Measurements from ENCODE around the gene ALDH1A1. TPM values are rescaled to one million over a fixed set of nuclear protein-coding genes. Genes with fewer than 3 reads are reported as not detected.

ALDH1A1 gene
- total RNA-seq, 4 donors from 2014 or later: 66.4 to 97.5 (median 82.3) TPM

- intact Hi-C loops (cut with DNase I): no loop called here
- H3K27ac ChIP-seq (replicated peaks in 1 of 4): peak overlapping the region in 3 of 4 donors; percentile 33 to 67 (median 40)
- no peaks in the 10 kb centered on the region for H3K9me3 ChIP-seq
- DNase-seq (ENCODE audit: extremely low spot score): no peak
- WGBS: 49% methylated on average over 4 of the region's 4 CpGs
- H3K27me3 ChIP-seq: no peaks in the 10 kb centered on the region
- peaks cover 0 to 33% (median 26%) of the 10 kb centered on the region in 4 donors for H3K4me1 ChIP-seq
- H3K4me3 ChIP-seq: no peak overlapping the region
- H3K36me3 ChIP-seq: no peaks in the 10 kb centered on the region
- TF ChIP-seq EP300 (IDR thresholded peaks at IDR 0.05) (no peak), CTCF (IDR thresholded peaks at IDR 0.05) (no peak), POLR2AphosphoS5 (IDR thresholded peaks at IDR 0.05) (no peak), POLR2A (IDR thresholded peaks at IDR 0.05; ENCODE audit: low read depth) (no peak)
Observed at GRCh38 chr9:72898784-72899733, 53.8 kb downstream of the ALDH1A1 start.

DNA sequence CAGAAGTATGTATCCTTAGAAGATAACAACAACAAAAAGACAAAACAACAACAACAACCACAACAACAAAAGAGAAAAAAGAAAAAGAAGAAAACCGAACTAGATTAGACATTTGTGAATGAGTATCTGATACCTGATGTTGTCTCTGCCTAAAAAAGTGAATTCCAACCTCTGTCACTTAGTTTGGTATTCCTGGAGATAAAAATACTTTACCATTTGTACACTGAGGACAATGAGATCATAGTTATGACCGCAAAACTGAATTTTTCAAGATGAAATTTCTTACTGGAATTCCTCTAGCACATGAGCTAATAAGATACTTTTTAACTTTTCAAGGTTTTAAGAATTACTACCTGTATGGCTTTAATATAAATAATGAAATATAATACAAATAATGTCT, 54.5 kb downstream of the ALDH1A1 start:
- Histone ChIP-seq H3K27me3 (no peaks in the 10 kb centered on the region), H3K36me3 (no peaks in the 10 kb centered on the region), H3K9me3 (no peaks in the 10 kb centered on the region), H3K4me1 (peaks cover 0 to 33% (median 26%) of the 10 kb centered on the region in 4 donors), H3K4me3 (no peak overlapping the region), H3K27ac (replicated peaks in 1 of 4) (peak overlapping the region in 2 of 4 donors; percentile 33 to 67)
- no peak for DNase-seq (ENCODE audit: extremely low spot score)
- TF ChIP-seq CTCF (IDR thresholded peaks at IDR 0.05): no peak
- no peak for TF ChIP-seq EP300 (IDR thresholded peaks at IDR 0.05)
- TF ChIP-seq POLR2A (IDR thresholded peaks at IDR 0.05; ENCODE audit: low read depth): no peak
- TF ChIP-seq POLR2AphosphoS5 (IDR thresholded peaks at IDR 0.05): no peak
- intact Hi-C loops (cut with DNase I): no loop called here
- 51% methylated on average over 2 of the region's 2 CpGs for WGBS

GRCh38 chr9:72897069-72897649, 55.7 kb downstream of the ALDH1A1 start:
- DNase-seq (ENCODE audit: extremely low spot score): no peak
- H3K9me3 ChIP-seq: no peaks in the 10 kb centered on the region
- peaks cover 0 to 41% (median 34%) of the 10 kb centered on the region in 4 donors for H3K4me1 ChIP-seq
- H3K27me3 ChIP-seq: no peaks in the 10 kb centered on the region
- peak overlapping the region in 1 of 4 donors; percentile 33 for H3K27ac ChIP-seq (replicated peaks in 1 of 4)
- 70% methylated on average over 3 of the region's 3 CpGs for WGBS
- intact Hi-C loops (cut with DNase I): no loop called here
- H3K4me3 ChIP-seq: no peak overlapping the region
- H3K36me3 ChIP-seq: no peaks in the 10 kb centered on the region
- TF ChIP-seq POLR2A (IDR thresholded peaks at IDR 0.05; ENCODE audit: low read depth): no peak
- TF ChIP-seq CTCF (IDR thresholded peaks at IDR 0.05): no peak
- TF ChIP-seq POLR2AphosphoS5 (IDR thresholded peaks at IDR 0.05): no peak
- no peak for TF ChIP-seq EP300 (IDR thresholded peaks at IDR 0.05)

DNA sequence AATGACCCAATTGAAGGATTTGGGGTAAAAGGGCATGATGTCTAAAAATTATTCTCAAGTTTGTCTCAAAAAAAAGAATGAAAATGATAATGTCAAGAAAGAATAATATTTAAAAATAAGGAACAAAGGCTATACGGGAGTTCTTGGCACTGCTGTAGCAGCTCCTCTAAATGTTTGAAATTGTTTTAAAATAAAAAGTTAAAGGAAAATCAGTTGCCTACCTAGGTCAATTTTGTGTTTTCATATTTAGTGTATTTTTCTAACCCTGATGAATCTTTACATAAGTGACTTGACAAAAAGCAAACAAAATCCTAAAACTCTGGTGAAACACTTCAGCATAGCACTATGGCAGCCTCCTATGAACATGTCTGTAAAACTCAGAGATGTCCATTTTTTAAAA, 56.4 kb downstream of the ALDH1A1 start:
- WGBS: 68% methylated on average over 1 of the region's 1 CpG
- Histone ChIP-seq H3K9me3 (no peaks in the 10 kb centered on the region), H3K27me3 (no peaks in the 10 kb centered on the region), H3K27ac (replicated peaks in 1 of 4) (no peak overlapping the region), H3K4me3 (no peak overlapping the region), H3K4me1 (peaks cover 0 to 45% (median 34%) of the 10 kb centered on the region in 4 donors), H3K36me3 (no peaks in the 10 kb centered on the region)
- TF ChIP-seq POLR2A (IDR thresholded peaks at IDR 0.05; ENCODE audit: low read depth): no peak
- no peak for TF ChIP-seq POLR2AphosphoS5 (IDR thresholded peaks at IDR 0.05)
- no peak for TF ChIP-seq EP300 (IDR thresholded peaks at IDR 0.05)
- no peak for TF ChIP-seq CTCF (IDR thresholded peaks at IDR 0.05)
- intact Hi-C loops (cut with DNase I): no loop called here
- DNase-seq (ENCODE audit: extremely low spot score): no peak
